Left renal pelvis (tissue), 4 donors: ENCODE measurements around the gene KCNK16. TPM values are rescaled to one million over a fixed set of nuclear protein-coding genes. Genes with fewer than 3 reads are reported as not detected.

Experiments used
- DNase-seq, 4 donors: peaks; one replicate each; pipeline ENCODE4 v3.0.0-alpha.2; 2013; ENCODE audit warnings: low read depth in 4 of 4, low spot score in 3 of 4
- polyA plus RNA-seq, 4 donors: library from polyadenylated mRNA; unstranded; fragments of 120-200 nt; gene quantifications; one replicate each; pipeline ENCODE4 v1.2.1, GENCODE V29; 2013; ENCODE audit not compliant: insufficient read length in 4 of 4

The KCNK16 gene
- polyA plus RNA-seq: not detected

GRCh38 chr6:39322306-39322850, at the start of gene KCNK16:
TSS of gene KCNK16 (minus strand) at chr6:39322702. CDS start at chr6:39322540, 162 bp downstream.
- DNase-seq: no peak

DNA sequence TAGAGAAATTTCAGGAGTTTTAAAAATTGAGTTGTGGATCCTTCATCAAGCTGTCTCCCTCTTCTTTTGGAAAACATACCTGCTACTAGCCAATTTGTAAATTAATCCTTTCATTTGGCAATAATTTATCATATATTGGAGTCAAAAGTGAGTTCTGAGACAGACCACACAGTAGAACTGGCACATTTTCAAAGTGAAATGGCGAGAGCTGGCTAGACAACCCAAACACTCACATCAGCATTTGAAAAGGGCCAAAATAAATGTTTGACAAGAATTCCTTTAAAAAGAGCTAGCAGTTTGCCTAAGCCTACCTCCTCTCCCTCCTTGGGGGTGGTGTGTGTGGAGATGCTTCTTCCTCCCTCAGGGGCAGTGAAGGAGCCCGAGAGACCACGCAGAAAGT, 47.9 kb upstream of the KCNK16 start:
- no peak for DNase-seq

DNA sequence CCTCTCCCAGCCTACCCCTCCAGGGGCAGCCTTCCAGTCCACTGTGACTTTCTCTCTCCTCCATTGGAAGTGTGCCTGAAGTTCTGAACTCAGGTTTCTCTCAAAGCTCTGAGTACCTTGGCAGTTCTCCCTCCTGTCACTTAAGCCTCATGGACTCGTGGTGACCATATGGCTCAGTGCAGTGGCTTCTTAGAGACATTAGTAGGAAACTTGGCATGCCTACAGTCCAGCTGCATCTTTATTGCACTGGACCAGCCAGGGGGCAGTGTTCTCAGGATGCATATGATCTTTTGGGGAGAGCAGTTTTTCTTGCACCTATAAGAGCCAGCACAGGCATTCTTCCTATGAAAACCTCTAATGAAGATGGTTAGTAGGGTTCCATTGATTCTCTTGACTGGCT, 47.5 kb upstream of the KCNK16 start:
- no peak for DNase-seq

DNA sequence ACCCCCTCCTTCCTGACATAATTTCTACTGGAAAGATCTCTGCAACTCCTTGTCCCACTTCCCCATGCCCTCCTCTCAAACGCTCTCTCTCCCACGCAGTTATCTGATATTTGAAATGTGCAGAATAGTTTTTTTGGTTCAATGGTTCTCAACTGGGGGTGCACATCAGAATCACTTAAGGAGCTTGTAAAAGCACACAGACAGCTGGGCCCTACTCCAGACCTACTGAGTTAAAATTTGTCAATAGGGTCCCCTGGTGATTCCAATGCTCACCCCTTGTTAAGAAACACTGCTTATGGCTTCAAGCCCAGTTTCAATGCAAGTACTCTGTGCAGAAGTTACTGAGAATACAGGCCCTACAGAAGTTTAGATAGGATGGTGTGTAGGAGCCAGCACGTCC, 45.2 kb upstream of the KCNK16 start:
- DNase-seq: no peak

- DNase-seq: no peak
These were observed 44.6 kb upstream of the KCNK16 start for GRCh38 chr6:39366931-39367618.

- DNase-seq: no peak
These were observed 43.0 kb upstream of the KCNK16 start for GRCh38 chr6:39365281-39366074.

DNA sequence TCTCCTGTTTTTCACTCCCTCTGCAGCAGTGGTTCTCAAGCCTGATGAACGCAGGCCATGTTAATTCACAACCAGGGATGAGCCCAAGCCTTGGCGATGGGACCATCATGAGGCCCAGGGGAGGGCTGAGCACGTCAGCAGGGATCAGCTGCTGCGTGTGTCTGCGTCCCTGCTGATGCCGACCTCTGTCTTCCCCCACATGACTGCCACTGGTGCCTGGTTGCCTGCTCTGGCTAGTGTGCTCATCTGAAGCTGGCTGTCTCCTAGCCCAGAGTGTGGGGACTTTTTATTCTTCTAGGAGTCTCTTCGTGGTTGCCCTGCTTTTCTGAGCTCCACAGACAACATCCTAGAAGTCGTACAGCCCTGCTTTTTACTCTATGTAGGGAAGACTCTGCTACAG, 40.8 kb upstream of the KCNK16 start:
- no peak for DNase-seq

- no peak for DNase-seq
These were observed 40.0 kb upstream of the KCNK16 start for GRCh38 chr6:39362487-39362865.

DNA sequence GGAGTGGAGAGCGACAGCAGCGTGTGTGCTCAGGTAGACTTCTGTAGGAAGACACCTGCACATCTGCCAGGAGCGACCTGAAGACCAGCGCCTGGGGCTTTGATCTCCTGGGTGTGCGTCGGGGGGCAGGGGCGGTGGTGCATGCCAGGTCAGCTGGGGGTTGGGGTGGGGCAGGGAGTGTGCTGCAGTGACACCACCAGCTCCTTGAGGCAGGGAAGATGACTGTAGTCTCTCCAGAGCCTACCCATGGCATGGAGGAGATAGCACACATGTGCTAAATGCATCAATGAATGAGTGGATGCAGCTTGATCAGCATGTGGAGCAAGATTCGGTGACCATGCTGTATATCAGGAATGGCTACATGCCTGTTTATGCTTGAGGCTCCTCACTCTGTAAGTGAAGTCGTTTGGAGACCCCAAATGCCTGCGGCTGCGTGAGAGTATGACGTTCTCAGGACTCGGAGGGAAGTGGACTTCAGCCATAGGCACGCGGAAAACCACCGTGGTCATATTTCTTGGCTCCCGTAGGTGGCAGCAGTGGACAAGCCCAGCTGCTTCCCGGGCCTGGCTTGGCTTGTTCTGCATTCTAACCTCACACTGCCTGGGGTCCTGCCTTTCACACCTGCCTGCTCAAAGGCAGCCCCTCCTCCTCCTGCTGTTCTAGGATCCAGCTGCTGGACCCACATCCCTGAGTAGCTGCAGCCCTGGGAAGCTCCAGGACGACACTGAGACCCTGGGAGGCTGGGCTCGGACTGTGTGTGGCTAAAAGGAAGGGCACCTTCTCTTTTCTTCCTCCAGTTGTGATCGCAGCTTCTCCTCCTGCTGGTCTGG, 39.4 kb upstream of the KCNK16 start:
- DNase-seq: peak in 2 of 4 donors; percentile 59 to 73

DNA sequence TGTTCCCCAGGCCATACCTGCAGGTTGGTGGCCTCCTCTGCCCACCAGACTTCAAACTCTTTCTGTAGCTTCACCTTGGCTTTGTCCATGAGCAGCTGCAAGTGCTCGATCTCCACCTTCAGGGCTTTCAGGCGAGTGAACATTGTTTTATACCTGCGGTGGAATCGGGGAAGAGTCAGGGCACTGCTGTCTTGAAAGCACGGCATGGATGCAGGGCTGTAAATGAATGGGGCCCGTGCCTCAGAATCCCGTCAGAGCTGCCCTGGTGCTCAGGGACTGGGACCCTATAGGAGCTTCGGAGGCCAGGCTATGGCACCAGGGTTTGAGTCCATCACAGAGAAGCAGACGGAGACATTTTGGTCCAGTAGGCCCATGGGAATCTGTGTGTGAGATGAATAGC, 37.9 kb upstream of the KCNK16 start:
- no peak for DNase-seq

GRCh38 chr6:39357998-39358686, 35.6 kb upstream of the KCNK16 start:
- peak in 1 of 4 donors; percentile 59 for DNase-seq

DNA sequence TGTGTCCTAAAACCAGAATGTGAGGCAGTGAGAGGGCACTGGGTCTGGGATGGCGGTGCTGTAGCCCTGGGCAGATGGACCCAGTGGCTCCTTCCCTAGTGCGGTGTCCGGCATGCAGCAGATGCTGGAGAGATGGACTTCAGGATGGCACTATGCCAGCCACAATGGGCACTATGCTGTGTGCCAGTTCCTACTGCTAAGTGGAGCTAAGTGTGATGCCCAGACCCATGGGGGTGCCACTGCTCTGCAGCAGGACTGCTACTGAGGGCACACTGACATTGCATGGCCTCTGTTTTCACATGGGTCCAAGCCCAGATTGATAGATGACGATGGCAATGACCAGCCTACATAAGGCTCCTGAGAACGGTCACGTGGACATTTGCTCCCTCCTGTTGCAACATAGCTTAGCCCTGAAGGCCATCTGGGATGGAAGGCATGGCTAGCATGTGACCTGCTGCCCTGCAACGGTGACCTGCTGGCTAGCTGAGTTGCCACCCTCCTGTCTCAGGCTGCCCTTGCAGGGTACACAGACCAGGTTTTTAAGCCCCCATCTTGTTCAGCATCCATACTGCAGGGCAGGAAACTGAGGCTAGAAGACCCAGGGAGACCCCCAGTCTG, 31.3 kb upstream of the KCNK16 start:
- no peak for DNase-seq

- no peak for DNase-seq
These were observed 28.4 kb upstream of the KCNK16 start for GRCh38 chr6:39350723-39351505.

- DNase-seq: no peak
These were observed 26.2 kb upstream of the KCNK16 start for GRCh38 chr6:39348740-39349139.

DNA sequence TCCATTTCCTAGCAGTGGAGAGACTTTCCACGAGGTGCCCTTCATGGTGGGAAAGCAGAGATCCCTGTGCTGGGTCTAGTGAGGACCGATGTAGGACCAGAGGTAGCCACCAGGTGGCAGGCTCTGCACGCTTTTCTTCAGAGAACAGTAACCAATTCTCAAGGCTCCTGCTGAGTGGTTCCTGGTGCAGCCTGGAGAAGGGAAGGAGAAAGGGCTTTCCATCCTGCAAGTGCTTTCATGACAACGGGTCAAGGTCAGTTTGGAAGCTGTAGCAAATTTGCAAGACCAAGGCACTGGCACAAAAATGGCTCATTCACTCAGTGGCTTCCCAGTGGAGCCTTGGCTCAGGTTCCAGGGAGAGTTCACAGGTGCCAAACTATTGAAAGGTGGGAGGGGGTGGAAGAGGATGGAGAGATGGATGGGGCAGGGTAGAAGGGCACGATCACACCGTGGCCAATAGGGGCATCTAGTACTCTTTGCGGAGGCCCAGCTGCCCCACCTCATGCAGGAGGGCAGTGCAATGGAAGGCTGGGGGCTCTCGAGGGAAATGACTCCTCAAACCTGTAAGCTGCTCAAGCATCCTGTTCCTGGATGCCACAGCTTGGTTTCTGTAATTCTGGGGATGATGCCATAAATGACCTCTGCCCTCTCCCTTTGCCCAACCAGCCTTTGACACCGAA, 25.5 kb upstream of the KCNK16 start:
- DNase-seq: peak in 3 of 4 donors; percentile 23 to 42 (median 36)

- no peak for DNase-seq
These were observed 24.7 kb upstream of the KCNK16 start for GRCh38 chr6:39347206-39347605.

GRCh38 chr6:39344821-39345280, 22.3 kb upstream of the KCNK16 start:
- no peak for DNase-seq

DNA sequence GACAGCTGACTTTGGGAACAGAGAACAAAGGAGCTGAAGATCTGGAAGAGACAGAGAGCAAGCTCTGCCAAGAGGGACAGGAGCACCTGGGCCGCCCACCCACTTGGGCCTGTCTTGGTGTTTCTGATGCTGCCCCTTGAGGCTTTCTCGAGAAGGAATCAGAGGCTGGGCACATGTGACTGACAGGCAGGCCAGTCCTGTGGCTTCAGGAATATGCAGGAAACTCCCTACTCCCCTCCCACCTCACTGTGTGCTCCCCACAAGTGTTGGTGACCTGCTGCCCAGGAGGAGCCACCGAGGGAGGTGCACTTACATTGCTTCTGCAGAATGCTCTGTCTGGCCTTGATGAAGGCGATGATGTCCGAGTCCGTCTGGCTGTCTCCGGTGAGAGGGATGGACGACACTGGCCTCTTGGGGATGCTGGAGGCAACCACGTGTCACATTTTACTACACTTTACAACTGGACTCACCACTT, 20.9 kb upstream of the KCNK16 start:
- no peak for DNase-seq
